Heart right ventricle (tissue), 16 donors: ENCODE results near the gene IMPG2. TPM values are rescaled to one million over a fixed set of nuclear protein-coding genes. Genes with fewer than 3 reads are reported as not detected.

Experiments
- ATAC-seq, 8 donors: fragments of 200-7000 bp; cut with Tn5 transposase; one replicate each; pipeline ENCODE4 v1.9.1; 2020; ENCODE audit warnings: mild to moderate bottlenecking in 8 of 8, moderate library complexity in 8 of 8, moderate number of reproducible peaks in 1 of 8
- DNase-seq, 2 donors: peaks; one replicate each; pipeline ENCODE4 v3.0.0-alpha.2; 2020
- H3K27ac ChIP-seq, 10 donors: fragments of 200-600 bp; sonication (generic) in 2 of 10; one replicate each; pipeline versions ENCODE4 v1.5.0 to v1.8.0; 2020 to 2022; ENCODE audit warnings: mild to moderate bottlenecking in 3 of 10
- H3K27me3 ChIP-seq, 7 donors: fragments of 200-600 bp; one replicate each; pipeline ENCODE4 v1.8.0; 2021 to 2022; ENCODE audit warnings: mild to moderate bottlenecking in 2 of 7
- H3K36me3 ChIP-seq, 9 donors: fragments of 200-600 bp; sonication (generic) in 1 of 9; one replicate each; pipeline versions ENCODE4 v1.5.0 to v1.8.0; 2020 to 2022; ENCODE audit warnings: mild to moderate bottlenecking in 2 of 9
- H3K4me1 ChIP-seq, 9 donors: fragments of 200-600 bp; sonication (generic) in 1 of 9; one replicate each; pipeline versions ENCODE4 v1.5.0 to v1.8.0; 2020 to 2022; ENCODE audit warnings: mild to moderate bottlenecking in 4 of 9
- H3K4me3 ChIP-seq, 10 donors: fragments of 200-600 bp; sonication (generic) in 2 of 10; one replicate each; pipeline versions ENCODE4 v1.5.0 to v1.8.0; 2020 to 2022; ENCODE audit warnings: mild to moderate bottlenecking in 7 of 10, moderate library complexity in 2 of 10
- H3K9me3 ChIP-seq, 11 donors: fragments of 200-600 bp in 10 of 11; sonication (generic) in 2 of 11; one replicate each; pipeline versions ENCODE4 v1.5.0 to v1.8.0; 2013 to 2022; ENCODE audit warnings: mild to moderate bottlenecking in 2 of 11, control low read depth in 1 of 11, moderate library complexity in 1 of 11
- WGBS, 2 donors: extraction: QIAGEN DNeasy Blood & Tissue Kit; methylation state at CpG; one replicate each; pipeline ENCODE4 v1.1.7; 2013; ENCODE audit warnings: inconsistent platforms in 1 of 2; 5-methylcytosine and 5-hydroxymethylcytosine counted together
- intact Hi-C, 10 donors: fragments of 100-400 bp; cut with DNase I; formaldehyde crosslinking; loops; one replicate each; pipeline versions ENCODE4 v1.11.1 to v1.14.2; 2022
- polyA plus RNA-seq, 2 donors: library from polyadenylated mRNA; stranded (reverse); fragments of 200-250 nt; gene quantifications; one replicate each; pipeline ENCODE4 v1.2.3, GENCODE V29; 2013
- total RNA-seq, 10 donors: library from RNA; stranded (reverse); fragmentation: NEBNext Ultra II Directional in 3 of 10; extraction: Animal tissue kit (Norgen Biotek cat#: 25700) in 3 of 10; gene quantifications; one replicate each; pipeline versions ENCODE4 v1.2.1 to v1.2.4, GENCODE V29; 2021 to 2023
- TF ChIP-seq, protein P1 (sequence below), 9 donors: fragments of 200-600 bp; sonication (generic) in 2 of 9; IDR thresholded peaks; one replicate each; pipeline versions ENCODE4 v1.5.0 to v1.8.0; 2021 to 2022; ENCODE audit warnings: antibody characterized with exemption in 9 of 9, mild to moderate bottlenecking in 5 of 9, moderate library complexity in 1 of 9
- donor health status: Arrhythmogenic right ventricular cardiomyopathy.
- donor health status: ischemic (EF 13 %, LVEDD 7.1; RV severe dilation, severe dysfunction).
- donor health status: healthy with polysubstance abuse.
- donor health status: DM: no; HTN: yes; CAD: no.
- donor health status: DM: no; HTN: no; CAD: no.
- donor health status: ischemic (EF 25% LVEDD 6.9; RV normal size, moderate dysfunction).
- donor health status: ischemic (EF 25% LVEDD 5.7; RV mildly dilated, moderate dysfunction).
- donor health status: healthy.
- donor health status: DM: yes; HTN: yes; CAD: no.
- donor health status: Ischemic cardiomyopathy.
- donor health status: ischemic (EF 35%, LVEDD 5.7; RV mildly dilated, moderate dysfunction).
- donor health status: nonischemic (EF 11% LVEDD 7.7; RV severe dilation, severe dysfunction).
- donor health status: DM: yes; HTN: yes; CAD: no.
- donor health status: PGD.
- donor health status: ischemic (EF 29% LVEDD 5.4; RV normal size, mild dysfunction).
- donor health status: nonischemic (EF 23%, LVEDD 6.1; RV moderate dilation, normal function).

The IMPG2 gene
- total and polyA plus RNA-seq, 12 donors, result 0.04 to 0.40 (median 0.21) TPM; not detected in 1

DNA sequence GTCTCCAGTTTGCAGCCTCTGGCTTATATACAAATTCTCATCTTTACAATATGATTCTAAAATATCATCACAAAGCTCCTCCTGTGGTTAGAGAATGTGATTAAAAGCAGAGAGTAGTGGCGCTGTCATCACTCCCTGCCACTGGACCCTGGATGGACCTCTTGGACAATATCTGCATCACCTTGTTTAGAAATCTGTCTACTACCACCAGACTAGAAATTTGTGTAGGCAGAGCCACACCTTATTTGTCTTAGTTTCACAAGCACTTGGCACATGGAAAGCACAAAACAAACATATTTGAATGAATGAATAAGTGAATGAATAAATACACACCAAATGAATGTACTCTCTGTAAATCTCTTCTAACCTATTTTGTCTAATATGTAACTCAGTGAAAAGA lies 68.1 kb downstream of the IMPG2 start:
- Histone ChIP-seq H3K4me3 (no peak overlapping the region), H3K27me3 (no peaks in the 10 kb centered on the region), H3K27ac (no peak overlapping the region), H3K4me1 (peaks cover 0 to 4% (median 0%) of the 10 kb centered on the region in 9 donors), H3K36me3 (no peaks in the 10 kb centered on the region), H3K9me3 (no peaks in the 10 kb centered on the region)
- TF ChIP-seq, protein P1, sequence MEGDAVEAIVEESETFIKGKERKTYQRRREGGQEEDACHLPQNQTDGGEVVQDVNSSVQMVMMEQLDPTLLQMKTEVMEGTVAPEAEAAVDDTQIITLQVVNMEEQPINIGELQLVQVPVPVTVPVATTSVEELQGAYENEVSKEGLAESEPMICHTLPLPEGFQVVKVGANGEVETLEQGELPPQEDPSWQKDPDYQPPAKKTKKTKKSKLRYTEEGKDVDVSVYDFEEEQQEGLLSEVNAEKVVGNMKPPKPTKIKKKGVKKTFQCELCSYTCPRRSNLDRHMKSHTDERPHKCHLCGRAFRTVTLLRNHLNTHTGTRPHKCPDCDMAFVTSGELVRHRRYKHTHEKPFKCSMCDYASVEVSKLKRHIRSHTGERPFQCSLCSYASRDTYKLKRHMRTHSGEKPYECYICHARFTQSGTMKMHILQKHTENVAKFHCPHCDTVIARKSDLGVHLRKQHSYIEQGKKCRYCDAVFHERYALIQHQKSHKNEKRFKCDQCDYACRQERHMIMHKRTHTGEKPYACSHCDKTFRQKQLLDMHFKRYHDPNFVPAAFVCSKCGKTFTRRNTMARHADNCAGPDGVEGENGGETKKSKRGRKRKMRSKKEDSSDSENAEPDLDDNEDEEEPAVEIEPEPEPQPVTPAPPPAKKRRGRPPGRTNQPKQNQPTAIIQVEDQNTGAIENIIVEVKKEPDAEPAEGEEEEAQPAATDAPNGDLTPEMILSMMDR (IDR thresholded peaks at IDR 0.05), result no peak
- DNase-seq (no peak), ATAC-seq (no peak)
- WGBS, 2 donors, result 88 to 93% methylated on average over 1 of the region's 1 CpG
- intact Hi-C loops, result loop anchor here in 1 of 10 donors (10.0 kb wide), 1 partner anchor 1092 kb away; no protein-coding TSS in a partner anchor

DNA sequence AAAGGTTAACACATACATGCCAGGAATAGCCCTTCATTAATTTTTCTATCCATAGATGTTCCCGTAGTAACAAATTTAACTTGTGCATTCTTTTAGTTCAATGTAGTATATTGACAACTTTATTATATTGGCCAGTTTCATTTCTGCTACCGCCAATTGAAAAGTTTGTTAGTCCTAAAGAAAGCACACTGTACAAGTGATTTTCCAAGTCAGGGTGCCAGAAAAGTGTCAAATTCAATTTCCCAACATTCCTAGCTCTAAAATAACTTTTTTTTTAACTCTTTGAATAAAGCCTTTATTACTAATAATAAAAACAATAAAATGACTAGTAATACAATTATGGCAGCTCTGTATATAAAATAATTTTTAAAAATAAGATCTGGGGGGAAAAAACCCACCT lies 68.9 kb downstream of the IMPG2 start:
- peaks cover 0 to 4% (median 0%) of the 10 kb centered on the region in 9 donors for H3K4me1 ChIP-seq
- no peaks in the 10 kb centered on the region for H3K27me3 ChIP-seq
- WGBS, 2 donors, result 80 to 90% methylated on average over 2 of the region's 2 CpGs
- H3K36me3 ChIP-seq, result no peaks in the 10 kb centered on the region
- DNase-seq (no peak), ATAC-seq (no peak)
- no peak overlapping the region for H3K27ac ChIP-seq
- TF ChIP-seq, protein P1 (IDR thresholded peaks at IDR 0.05), result no peak
- H3K9me3 ChIP-seq, result no peaks in the 10 kb centered on the region
- no peak overlapping the region for H3K4me3 ChIP-seq
- intact Hi-C loops, result loop anchor here in 1 of 10 donors (10.0 kb wide), 1 partner anchor 1093 kb away; no protein-coding TSS in a partner anchor

DNA sequence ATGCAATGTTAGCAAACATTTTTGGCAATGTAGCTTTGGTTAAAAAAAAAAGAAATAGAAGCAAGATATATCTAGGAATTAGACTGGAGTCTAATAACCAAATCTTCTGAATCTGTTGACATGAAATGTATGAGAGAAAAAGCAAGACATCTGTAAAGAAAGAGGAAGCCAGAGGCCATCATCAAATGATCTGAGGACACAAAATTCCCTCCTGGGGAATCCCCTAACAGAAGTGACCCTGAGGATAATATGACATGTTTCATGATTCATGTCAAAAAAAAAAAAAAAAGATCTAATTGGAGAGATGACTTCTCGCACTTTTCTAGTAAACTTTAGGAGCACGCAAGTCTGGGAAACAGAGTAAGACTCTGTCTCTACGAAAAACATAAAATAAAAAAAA lies 70.9 kb downstream of the IMPG2 start:
- no peak for ATAC-seq
- WGBS, 2 donors, result 73 to 94% methylated on average over 3 of the region's 3 CpGs
- intact Hi-C loops, result no loop called here

DNA sequence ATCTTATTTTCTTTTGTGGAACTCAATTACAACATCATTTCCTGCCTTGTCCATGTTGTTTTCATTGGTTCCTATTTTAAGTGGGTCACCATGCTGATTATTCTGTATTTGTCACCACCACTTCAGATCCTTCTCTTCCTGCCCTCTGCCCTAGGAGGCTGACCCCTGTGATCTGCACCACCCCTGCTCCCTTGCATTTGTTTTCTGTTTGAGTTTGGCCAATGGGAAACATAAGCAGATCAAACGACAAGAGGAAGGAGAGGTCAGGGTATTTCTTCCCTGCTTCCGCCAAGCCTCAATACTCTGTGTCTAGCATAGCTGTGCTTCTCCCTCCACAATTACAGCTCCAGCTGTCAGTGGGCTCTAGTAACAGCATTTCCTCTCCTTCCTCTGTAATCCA lies 71.6 kb downstream of the IMPG2 start:
- Histone ChIP-seq H3K9me3 (no peaks in the 10 kb centered on the region), H3K27ac (no peak overlapping the region), H3K27me3 (no peaks in the 10 kb centered on the region), H3K4me1 (peaks cover 0 to 4% (median 0%) of the 10 kb centered on the region in 9 donors), H3K4me3 (no peak overlapping the region), H3K36me3 (peaks cover 0 to 7% (median 0%) of the 10 kb centered on the region in 9 donors)
- WGBS, 2 donors, result 53% methylated on average over 2 of the region's 2 CpGs
- TF ChIP-seq, protein P1 (IDR thresholded peaks at IDR 0.05), result no peak
- no peak for DNase-seq
- intact Hi-C loops, result no loop called here
- peak in 1 of 8 donors; percentile 41 for ATAC-seq

More for the DNA sequence above, 70.9 kb downstream of the IMPG2 start:
- Histone ChIP-seq H3K27me3 (no peaks in the 10 kb centered on the region), H3K27ac (no peak overlapping the region), H3K4me1 (peaks cover 0 to 4% (median 0%) of the 10 kb centered on the region in 9 donors), H3K36me3 (peaks cover 0 to under 1% (median 0%) of the 10 kb centered on the region in 9 donors), H3K9me3 (no peaks in the 10 kb centered on the region), H3K4me3 (no peak overlapping the region)
- no peak for DNase-seq
- TF ChIP-seq, protein P1 (IDR thresholded peaks at IDR 0.05), result no peak
